Measurements from ENCODE around the gene LDB2.

- TF ChIP-seq POLR2AphosphoS5 (IDR thresholded peaks at IDR 0.05; ENCODE audit: borderline replicate concordance, low read depth, low read length) (no peak), EZH2 (IDR thresholded peaks at IDR 0.05) (no peak)
Measured at GRCh38 chr4:16868674-16869073, 29.8 kb downstream of the LDB2 start.
